A549 (cell line): ENCODE measurements around the gene ATP5F1C.
"Not testable (repeated sequence)": the region's sequence is repeated elsewhere in the genome, so short reads cannot be mapped to it uniquely, and the experiment has no call there.

Experiments
- TF ChIP-seq, protein P1 (sequence below): fragments of 200-600 bp; sonication (generic); IDR thresholded peaks from 2 replicates; pipeline ENCODE4 v1.6.1; 2016; ENCODE audit warnings: antibody characterized with exemption, mild to moderate bottlenecking, moderate library complexity
- TF ChIP-seq, protein P2 (sequence below): fragments of >200 bp; sonication (Bioruptor Twin); formaldehyde crosslinking; IDR thresholded peaks from 3 replicates; pipeline ENCODE4 v1.5.1; 2016

DNA sequence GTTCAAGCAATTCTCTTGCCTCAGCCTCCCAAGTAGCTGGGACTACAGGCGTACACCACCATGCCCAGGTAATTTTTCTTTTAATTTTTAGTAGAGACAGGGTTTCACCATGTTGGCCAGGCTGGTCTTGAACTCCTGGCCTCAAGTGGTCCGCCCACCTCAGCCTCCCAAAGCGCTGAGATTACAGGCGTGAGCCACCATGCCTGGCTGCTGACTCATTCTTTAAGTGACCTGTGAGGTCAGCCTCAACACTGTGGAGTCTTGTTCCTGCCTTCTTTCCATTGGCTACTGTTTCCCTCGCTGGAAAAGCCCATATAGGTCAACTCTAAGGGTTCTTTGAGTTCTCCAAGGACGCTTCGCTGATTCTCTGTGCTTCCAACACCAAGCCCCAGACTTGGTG lies 39.3 kb upstream of the ATP5F1C start:
- TF ChIP-seq, protein P1, sequence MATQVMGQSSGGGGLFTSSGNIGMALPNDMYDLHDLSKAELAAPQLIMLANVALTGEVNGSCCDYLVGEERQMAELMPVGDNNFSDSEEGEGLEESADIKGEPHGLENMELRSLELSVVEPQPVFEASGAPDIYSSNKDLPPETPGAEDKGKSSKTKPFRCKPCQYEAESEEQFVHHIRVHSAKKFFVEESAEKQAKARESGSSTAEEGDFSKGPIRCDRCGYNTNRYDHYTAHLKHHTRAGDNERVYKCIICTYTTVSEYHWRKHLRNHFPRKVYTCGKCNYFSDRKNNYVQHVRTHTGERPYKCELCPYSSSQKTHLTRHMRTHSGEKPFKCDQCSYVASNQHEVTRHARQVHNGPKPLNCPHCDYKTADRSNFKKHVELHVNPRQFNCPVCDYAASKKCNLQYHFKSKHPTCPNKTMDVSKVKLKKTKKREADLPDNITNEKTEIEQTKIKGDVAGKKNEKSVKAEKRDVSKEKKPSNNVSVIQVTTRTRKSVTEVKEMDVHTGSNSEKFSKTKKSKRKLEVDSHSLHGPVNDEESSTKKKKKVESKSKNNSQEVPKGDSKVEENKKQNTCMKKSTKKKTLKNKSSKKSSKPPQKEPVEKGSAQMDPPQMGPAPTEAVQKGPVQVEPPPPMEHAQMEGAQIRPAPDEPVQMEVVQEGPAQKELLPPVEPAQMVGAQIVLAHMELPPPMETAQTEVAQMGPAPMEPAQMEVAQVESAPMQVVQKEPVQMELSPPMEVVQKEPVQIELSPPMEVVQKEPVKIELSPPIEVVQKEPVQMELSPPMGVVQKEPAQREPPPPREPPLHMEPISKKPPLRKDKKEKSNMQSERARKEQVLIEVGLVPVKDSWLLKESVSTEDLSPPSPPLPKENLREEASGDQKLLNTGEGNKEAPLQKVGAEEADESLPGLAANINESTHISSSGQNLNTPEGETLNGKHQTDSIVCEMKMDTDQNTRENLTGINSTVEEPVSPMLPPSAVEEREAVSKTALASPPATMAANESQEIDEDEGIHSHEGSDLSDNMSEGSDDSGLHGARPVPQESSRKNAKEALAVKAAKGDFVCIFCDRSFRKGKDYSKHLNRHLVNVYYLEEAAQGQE, result not testable (repeated sequence)
- TF ChIP-seq, protein P2, sequence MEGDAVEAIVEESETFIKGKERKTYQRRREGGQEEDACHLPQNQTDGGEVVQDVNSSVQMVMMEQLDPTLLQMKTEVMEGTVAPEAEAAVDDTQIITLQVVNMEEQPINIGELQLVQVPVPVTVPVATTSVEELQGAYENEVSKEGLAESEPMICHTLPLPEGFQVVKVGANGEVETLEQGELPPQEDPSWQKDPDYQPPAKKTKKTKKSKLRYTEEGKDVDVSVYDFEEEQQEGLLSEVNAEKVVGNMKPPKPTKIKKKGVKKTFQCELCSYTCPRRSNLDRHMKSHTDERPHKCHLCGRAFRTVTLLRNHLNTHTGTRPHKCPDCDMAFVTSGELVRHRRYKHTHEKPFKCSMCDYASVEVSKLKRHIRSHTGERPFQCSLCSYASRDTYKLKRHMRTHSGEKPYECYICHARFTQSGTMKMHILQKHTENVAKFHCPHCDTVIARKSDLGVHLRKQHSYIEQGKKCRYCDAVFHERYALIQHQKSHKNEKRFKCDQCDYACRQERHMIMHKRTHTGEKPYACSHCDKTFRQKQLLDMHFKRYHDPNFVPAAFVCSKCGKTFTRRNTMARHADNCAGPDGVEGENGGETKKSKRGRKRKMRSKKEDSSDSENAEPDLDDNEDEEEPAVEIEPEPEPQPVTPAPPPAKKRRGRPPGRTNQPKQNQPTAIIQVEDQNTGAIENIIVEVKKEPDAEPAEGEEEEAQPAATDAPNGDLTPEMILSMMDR, result not testable (repeated sequence)
